Aorta (tissue), 5 donors: Measurements from ENCODE around the gene ERG28. TPM values are rescaled to one million over a fixed set of nuclear protein-coding genes. Genes with fewer than 3 reads are reported as not detected.
A peak's percentile ranks its signal among the peaks of the same experiment; 100 is the strongest.
"Not testable (repeated sequence)": the region's sequence is repeated elsewhere in the genome, so short reads cannot be mapped to it uniquely, and the experiment has no call there.

Experiments used
- ATAC-seq: fragments of 200-7000 bp; cut with Tn5 transposase; one replicate; pipeline ENCODE4 v1.9.1; 2022; ENCODE audit warnings: moderate library complexity; ENCODE audit not compliant: low FRiP score
- DNase-seq, 2 donors: peaks; one replicate each; pipeline ENCODE4 v3.0.0-alpha.2; 2020
- H3K27ac ChIP-seq, 2 donors: one replicate each; pipeline ENCODE4 v1.5.1; 2013; ENCODE audit warnings: low read length in 2 of 2, mild to moderate bottlenecking in 2 of 2, moderate library complexity in 2 of 2, control low read depth in 1 of 2, inconsistent platforms in 1 of 2, low read depth in 1 of 2
- H3K27me3 ChIP-seq, 2 donors: one replicate each; pipeline ENCODE4 v1.6.1; 2013; ENCODE audit warnings: control low read depth in 1 of 2, low read length in 1 of 2, mild to moderate bottlenecking in 1 of 2, moderate library complexity in 1 of 2; ENCODE audit not compliant: insufficient read depth in 2 of 2, control insufficient read depth in 1 of 2
- H3K36me3 ChIP-seq, 2 donors: one replicate each; pipeline ENCODE4 v1.6.1; 2013; ENCODE audit warnings: control low read depth in 1 of 2, low read length in 1 of 2, mild to moderate bottlenecking in 1 of 2; ENCODE audit not compliant: insufficient read depth in 2 of 2, control insufficient read depth in 1 of 2
- H3K4me1 ChIP-seq, 2 donors: one replicate each; pipeline ENCODE4 v1.6.1; 2013; ENCODE audit warnings: low read length in 2 of 2, control low read depth in 1 of 2, mild to moderate bottlenecking in 1 of 2, moderate library complexity in 1 of 2; ENCODE audit not compliant: insufficient read depth in 2 of 2, control insufficient read depth in 1 of 2
- H3K4me3 ChIP-seq, 2 donors: one replicate each; pipeline ENCODE4 v1.5.1; 2013; ENCODE audit warnings: low read length in 2 of 2, control low read depth in 1 of 2, mild to moderate bottlenecking in 1 of 2
- H3K9me3 ChIP-seq: one replicate; pipeline ENCODE4 v1.6.1; 2013; ENCODE audit warnings: mild to moderate bottlenecking, low read length; ENCODE audit not compliant: control insufficient read depth
- WGBS, 2 donors: extraction: QIAGEN DNeasy Blood & Tissue Kit; methylation state at CpG; one replicate each; pipeline ENCODE4 v1.1.7; 2013; 5-methylcytosine and 5-hydroxymethylcytosine counted together
- intact Hi-C, 2 donors: fragments of 100-400 bp; cut with DNase I; formaldehyde crosslinking; loops; one replicate each; pipeline versions ENCODE4 v1.14.2 to v1.15.0; 2022
- polyA plus RNA-seq, 2 donors: library from polyadenylated mRNA; stranded (reverse); fragments of 200-250 nt; gene quantifications; one replicate each; pipeline ENCODE4 v1.2.3, GENCODE V29; 2013
- total RNA-seq, 2 donors: library from RNA; stranded (reverse); fragmentation: NEBNext Ultra II Directional; extraction: Animal tissue kit (Norgen Biotek cat#: 25700); gene quantifications; one replicate each; pipeline ENCODE4 v1.2.1, GENCODE V29; 2021
- donor health status: healthy with polysubstance abuse.
- donor health status: Bipolar disorder and iron deficiency.
- donor health status: DM: no; HTN: no; CAD: no.
- donor health status: DM: no; HTN: no; CAD: no.
- donor health status: DM: yes; HTN: yes; CAD: no.

Gene ERG28
- total and polyA plus RNA-seq, 4 donors: 10.4 to 11.9 (median 11.2) TPM

- Histone ChIP-seq H3K27me3 (no peaks in the 10 kb centered on the region), H3K27ac (no peak overlapping the region), H3K4me1 (peaks cover 0 to 2% of the 10 kb centered on the region in 2 donors), H3K4me3 (no peak overlapping the region), H3K9me3 (no peaks in the 10 kb centered on the region), H3K36me3 (no peaks in the 10 kb centered on the region)
- intact Hi-C loops: no loop called here
- ATAC-seq (no peak), DNase-seq (no peak)
- 91 to 93% methylated on average over 12 of the region's 12 CpGs for WGBS, 2 donors
Measured at GRCh38 chr14:75607842-75608640, 52.6 kb downstream of the ERG28 start.

DNA sequence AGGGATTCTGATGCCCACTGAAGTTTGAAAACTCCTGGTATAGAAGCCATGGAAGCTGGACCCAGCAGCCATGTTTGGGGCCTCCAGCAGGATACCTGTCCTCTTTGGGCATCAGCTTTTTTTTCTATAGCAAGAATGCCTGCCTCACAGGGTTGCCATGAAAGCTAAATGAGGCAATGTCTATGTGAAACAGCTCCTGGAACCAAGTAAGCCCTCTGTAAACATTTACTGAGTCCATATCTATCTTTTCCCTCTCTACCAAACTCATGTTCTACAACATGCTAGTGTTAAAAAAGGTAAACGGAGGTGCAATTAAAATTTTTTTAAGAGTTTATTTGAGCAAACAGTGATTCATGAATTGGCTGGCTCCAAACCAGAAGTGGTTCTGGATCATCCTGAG lies 53.6 kb downstream of the ERG28 start:
- Histone ChIP-seq H3K27ac (no peak overlapping the region), H3K4me1 (peaks cover 0 to 2% of the 10 kb centered on the region in 2 donors), H3K36me3 (no peaks in the 10 kb centered on the region), H3K9me3 (no peaks in the 10 kb centered on the region), H3K27me3 (no peaks in the 10 kb centered on the region), H3K4me3 (no peak overlapping the region)
- DNase-seq (no peak), ATAC-seq (no peak)
- WGBS, 2 donors: 93 to 97% methylated on average over 1 of the region's 1 CpG
- intact Hi-C loops: no loop called here

- Histone ChIP-seq H3K36me3 (no peaks in the 10 kb centered on the region), H3K27ac (no peak overlapping the region), H3K9me3 (no peaks in the 10 kb centered on the region), H3K4me3 (no peak overlapping the region), H3K4me1 (peaks cover 0 to 2% of the 10 kb centered on the region in 2 donors), H3K27me3 (no peaks in the 10 kb centered on the region)
- ATAC-seq (no peak), DNase-seq (no peak)
- intact Hi-C loops: no loop called here
- WGBS, 2 donors: 82 to 83% methylated on average over 10 of the region's 10 CpGs
Measured at GRCh38 chr14:75605916-75606315, 54.8 kb downstream of the ERG28 start.

DNA sequence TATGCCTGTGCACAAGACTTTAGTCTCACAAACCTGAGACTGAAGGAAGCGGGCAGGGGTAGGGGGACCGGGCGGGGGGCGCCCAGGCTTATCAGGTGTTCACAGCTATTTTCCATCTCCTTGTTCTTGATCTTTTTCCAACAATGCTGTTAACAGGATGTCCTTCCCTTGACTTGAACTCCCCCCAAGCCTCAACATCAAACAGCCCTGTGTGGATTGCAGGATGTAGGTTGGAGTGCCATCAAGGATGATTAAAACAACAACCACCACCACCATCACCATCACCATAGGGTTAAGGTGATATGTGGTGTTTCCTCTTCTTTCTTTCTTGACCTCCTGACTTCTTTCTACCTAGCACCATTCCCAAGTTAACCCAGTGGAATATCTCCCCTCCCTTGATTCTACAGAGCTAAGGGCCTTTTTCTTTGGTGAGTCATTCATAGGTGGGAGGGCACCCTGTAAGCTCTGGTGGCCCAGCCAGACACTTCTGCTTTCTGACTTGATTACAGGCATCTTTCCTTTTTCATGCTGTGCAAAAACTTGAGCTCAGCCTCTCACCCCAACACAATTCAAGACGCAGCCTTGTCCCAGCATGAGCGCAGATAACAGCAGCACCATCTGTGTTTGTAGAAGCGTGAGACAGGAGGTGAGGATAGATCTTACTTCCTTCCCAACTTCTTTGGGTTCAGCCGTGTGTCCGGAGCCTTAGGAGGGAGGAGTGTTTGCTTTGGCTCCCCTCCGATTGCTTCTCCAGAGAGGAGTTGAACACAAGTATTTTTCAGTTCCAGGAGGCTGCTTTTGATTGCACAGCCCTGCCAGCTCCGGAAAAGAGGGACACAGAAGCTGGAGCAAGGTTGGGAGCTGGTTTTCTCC lies 55.5 kb downstream of the ERG28 start:
- intact Hi-C loops: no loop called here
- WGBS, 2 donors: 42 to 49% methylated on average over 11 of the region's 11 CpGs
- peak; percentile 49 for ATAC-seq
- no peaks in the 10 kb centered on the region for H3K9me3 ChIP-seq
- H3K36me3 ChIP-seq: no peaks in the 10 kb centered on the region
- no peaks in the 10 kb centered on the region for H3K27me3 ChIP-seq
- no peak overlapping the region for H3K4me3 ChIP-seq
- H3K27ac ChIP-seq: no peak overlapping the region
- DNase-seq: no peak
- peaks cover 0 to 2% of the 10 kb centered on the region in 2 donors for H3K4me1 ChIP-seq

DNA sequence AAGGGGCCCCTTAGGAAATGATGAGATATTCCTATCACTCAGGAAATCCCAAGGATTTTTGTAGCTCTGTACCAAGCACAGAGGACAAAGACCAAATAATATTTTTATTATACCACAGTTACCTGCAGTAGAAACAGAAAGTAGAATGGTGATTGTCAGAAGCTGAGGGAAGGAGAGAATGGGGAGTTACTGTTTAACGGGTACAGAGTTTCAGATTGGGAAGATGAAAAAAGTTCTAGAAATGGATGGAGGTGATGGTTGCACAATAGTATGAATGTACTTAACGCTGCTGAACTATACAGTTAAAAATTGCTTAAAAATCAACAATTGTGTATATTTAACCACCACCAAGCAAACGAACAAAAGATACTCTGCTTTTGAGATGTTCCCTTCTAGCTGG lies 58.2 kb downstream of the ERG28 start:
- H3K4me3 ChIP-seq: no peak overlapping the region
- no peaks in the 10 kb centered on the region for H3K27me3 ChIP-seq
- 80 to 82% methylated on average over 3 of the region's 3 CpGs for WGBS, 2 donors
- no peak overlapping the region for H3K27ac ChIP-seq
- intact Hi-C loops: no loop called here
- no peaks in the 10 kb centered on the region for H3K4me1 ChIP-seq
- ATAC-seq: no peak
- no peaks in the 10 kb centered on the region for H3K36me3 ChIP-seq
- H3K9me3 ChIP-seq: no peaks in the 10 kb centered on the region
- no peak for DNase-seq

DNA sequence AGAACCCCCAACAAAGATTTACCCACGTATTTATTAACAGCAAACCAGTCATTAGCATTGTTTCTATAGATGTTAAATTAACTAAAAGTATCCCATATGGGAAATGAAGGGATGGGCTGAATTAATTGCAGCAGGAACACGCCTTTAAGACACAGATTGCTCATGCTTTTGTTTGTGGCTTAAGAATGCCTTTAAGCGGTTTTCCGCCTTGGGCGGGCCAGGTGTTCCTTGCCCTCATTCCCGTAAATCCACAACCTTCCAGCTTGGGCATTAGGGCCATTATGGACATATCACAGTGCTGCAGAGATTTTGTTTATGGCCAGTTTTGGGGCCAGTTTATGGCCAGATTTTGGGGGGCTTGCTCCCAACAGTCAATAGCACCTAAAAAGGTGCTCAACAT lies 59.6 kb downstream of the ERG28 start:
- H3K36me3 ChIP-seq, intact Hi-C loops, H3K4me3 ChIP-seq, H3K27me3 ChIP-seq, H3K4me1 ChIP-seq, H3K9me3 ChIP-seq, DNase-seq, H3K27ac ChIP-seq, ATAC-seq: not testable (repeated sequence)
- 90 to 93% methylated on average over 6 of the region's 6 CpGs for WGBS, 2 donors

- DNase-seq, H3K9me3 ChIP-seq, H3K27ac ChIP-seq, H3K36me3 ChIP-seq, intact Hi-C loops, ATAC-seq, H3K27me3 ChIP-seq, H3K4me3 ChIP-seq, H3K4me1 ChIP-seq: not testable (repeated sequence)
- 85 to 86% methylated on average over 1 of the region's 1 CpG for WGBS, 2 donors
Measured at GRCh38 chr14:75600100-75600499, 60.6 kb downstream of the ERG28 start.
